ENCODE measurements around the gene FBXO5. TPM values are rescaled to one million over a fixed set of nuclear protein-coding genes. Genes with fewer than 3 reads are reported as not detected.
A peak's percentile ranks its signal among the peaks of the same experiment; 100 is the strongest.

Gene FBXO5
- total RNA-seq, 2 donors from 2014 or later, result 7.4 to 16.2 TPM

GRCh38 chr6:152948150-152948768, 34.6 kb downstream of the FBXO5 start:
- intact Hi-C loops (cut with DNase I), result loop anchor here (5.0 kb wide), 1 partner anchor 81 kb away; no protein-coding TSS in a partner anchor
- Histone ChIP-seq H3K27ac (no peak overlapping the region), H3K27me3 (no peaks in the 10 kb centered on the region), H3K4me3 (no peak overlapping the region), H3K4me1 (no peaks in the 10 kb centered on the region), H3K9me3 (no peaks in the 10 kb centered on the region), H3K9ac (ENCODE audit: low read depth in 2 of 2, low read length in 2 of 2) (no peak overlapping the region), H3K36me3 (no peaks in the 10 kb centered on the region)
- TF ChIP-seq, protein P1, sequence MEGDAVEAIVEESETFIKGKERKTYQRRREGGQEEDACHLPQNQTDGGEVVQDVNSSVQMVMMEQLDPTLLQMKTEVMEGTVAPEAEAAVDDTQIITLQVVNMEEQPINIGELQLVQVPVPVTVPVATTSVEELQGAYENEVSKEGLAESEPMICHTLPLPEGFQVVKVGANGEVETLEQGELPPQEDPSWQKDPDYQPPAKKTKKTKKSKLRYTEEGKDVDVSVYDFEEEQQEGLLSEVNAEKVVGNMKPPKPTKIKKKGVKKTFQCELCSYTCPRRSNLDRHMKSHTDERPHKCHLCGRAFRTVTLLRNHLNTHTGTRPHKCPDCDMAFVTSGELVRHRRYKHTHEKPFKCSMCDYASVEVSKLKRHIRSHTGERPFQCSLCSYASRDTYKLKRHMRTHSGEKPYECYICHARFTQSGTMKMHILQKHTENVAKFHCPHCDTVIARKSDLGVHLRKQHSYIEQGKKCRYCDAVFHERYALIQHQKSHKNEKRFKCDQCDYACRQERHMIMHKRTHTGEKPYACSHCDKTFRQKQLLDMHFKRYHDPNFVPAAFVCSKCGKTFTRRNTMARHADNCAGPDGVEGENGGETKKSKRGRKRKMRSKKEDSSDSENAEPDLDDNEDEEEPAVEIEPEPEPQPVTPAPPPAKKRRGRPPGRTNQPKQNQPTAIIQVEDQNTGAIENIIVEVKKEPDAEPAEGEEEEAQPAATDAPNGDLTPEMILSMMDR (IDR thresholded peaks at IDR 0.05), result peak; percentile 43
- no peak for DNase-seq

DNA sequence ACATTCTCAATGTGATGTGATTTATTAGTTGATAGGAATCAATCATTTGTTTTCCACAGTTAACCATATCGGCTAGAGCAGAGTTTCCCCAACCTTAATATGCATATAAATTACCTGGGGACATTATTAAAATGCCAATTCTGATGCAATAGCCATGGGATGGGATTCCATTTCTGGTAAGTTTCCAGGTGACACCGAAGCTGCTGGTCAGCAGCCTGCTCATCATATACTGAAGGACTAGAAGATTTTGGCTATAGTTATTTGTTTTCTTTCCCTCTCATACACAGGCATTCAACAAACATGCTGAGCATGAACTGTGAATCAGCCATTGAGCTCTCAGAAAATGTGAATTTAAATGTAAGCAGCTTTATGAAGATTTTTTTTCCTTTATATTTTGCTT, 35.8 kb downstream of the FBXO5 start:
- Histone ChIP-seq H3K36me3 (no peaks in the 10 kb centered on the region), H3K4me3 (no peak overlapping the region), H3K4me1 (no peaks in the 10 kb centered on the region), H3K27ac (no peak overlapping the region), H3K9ac (ENCODE audit: low read depth in 2 of 2, low read length in 2 of 2) (no peak overlapping the region), H3K27me3 (no peaks in the 10 kb centered on the region), H3K9me3 (no peaks in the 10 kb centered on the region)
- no peak for DNase-seq
- intact Hi-C loops (cut with DNase I), result loop anchor here (5.0 kb wide), 1 partner anchor 80 kb away; no protein-coding TSS in a partner anchor
- TF ChIP-seq, protein P1 (IDR thresholded peaks at IDR 0.05), result no peak

GRCh38 chr6:152946484-152946883, 36.4 kb downstream of the FBXO5 start:
- H3K27ac ChIP-seq, result no peak overlapping the region
- no peaks in the 10 kb centered on the region for H3K27me3 ChIP-seq
- H3K4me3 ChIP-seq, result no peak overlapping the region
- intact Hi-C loops (cut with DNase I), result loop anchor here (5.0 kb wide), 1 partner anchor 79 kb away; no protein-coding TSS in a partner anchor
- no peak for DNase-seq
- H3K9ac ChIP-seq (ENCODE audit: low read depth in 2 of 2, low read length in 2 of 2), result no peak overlapping the region
- TF ChIP-seq, protein P1 (IDR thresholded peaks at IDR 0.05), result no peak
- H3K9me3 ChIP-seq, result no peaks in the 10 kb centered on the region
- H3K4me1 ChIP-seq, result no peaks in the 10 kb centered on the region
- H3K36me3 ChIP-seq, result no peaks in the 10 kb centered on the region

GRCh38 chr6:152943260-152943897, 39.5 kb downstream of the FBXO5 start:
- H3K9me3 ChIP-seq, result no peaks in the 10 kb centered on the region
- H3K27me3 ChIP-seq, result no peaks in the 10 kb centered on the region
- intact Hi-C loops (cut with DNase I), result no loop called here
- H3K4me3 ChIP-seq, result no peak overlapping the region
- no peaks in the 10 kb centered on the region for H3K4me1 ChIP-seq
- no peaks in the 10 kb centered on the region for H3K36me3 ChIP-seq
- no peak for DNase-seq
- no peak overlapping the region for H3K27ac ChIP-seq
- TF ChIP-seq, protein P1 (IDR thresholded peaks at IDR 0.05), result no peak
- no peak overlapping the region for H3K9ac ChIP-seq (ENCODE audit: low read depth in 2 of 2, low read length in 2 of 2)

- TF ChIP-seq, protein P1 (IDR thresholded peaks at IDR 0.05), result no peak
- intact Hi-C loops (cut with DNase I), result no loop called here
- Histone ChIP-seq H3K36me3 (no peaks in the 10 kb centered on the region), H3K9ac (ENCODE audit: low read depth in 2 of 2, low read length in 2 of 2) (no peak overlapping the region), H3K4me3 (no peak overlapping the region), H3K27me3 (no peaks in the 10 kb centered on the region), H3K4me1 (no peaks in the 10 kb centered on the region), H3K27ac (no peak overlapping the region), H3K9me3 (no peaks in the 10 kb centered on the region)
- DNase-seq, result no peak
Observed at GRCh38 chr6:152942319-152942869, 40.4 kb downstream of the FBXO5 start.
